Spleen (tissue), 7 donors: ENCODE results near the gene AQP2.
A peak's percentile ranks its signal among the peaks of the same experiment; 100 is the strongest.

Source experiments
- CTCF ChIP-seq, 11 experiments: fragments of 200-600 bp in 7 of 11; fragments of 450-650 bp in 4 of 11; sonication (generic) in 4 of 11; IDR thresholded peaks in 8 of 11; conservative IDR thresholded peaks in 3 of 11; 1 replicate in 7 of 11; 2 replicates in 4 of 11; pipeline versions ENCODE4 v1.4.0 to v1.8.0; 2016 to 2021; ENCODE audit warnings: antibody characterized with exemption in 11 of 11, inconsistent platforms in 4 of 11, mild to moderate bottlenecking in 1 of 11
- POLR2A ChIP-seq, 3 donors: fragments of 450-650 bp; IDR thresholded peaks; one replicate each; pipeline ENCODE4 v1.5.1; 2017; ENCODE audit warnings: antibody characterized with exemption in 3 of 3, mild to moderate bottlenecking in 1 of 3
- POLR2AphosphoS5 ChIP-seq, 3 donors: sonication (generic); formaldehyde crosslinking; IDR thresholded peaks; one replicate each; pipeline ENCODE4 v1.5.1; 2017; ENCODE audit warnings: antibody characterized with exemption in 3 of 3
- donor health status: DM: no; HTN: no; CAD: no; lungs with moderate emphysema.
- donor health status: DM: no; HTN: no; CAD: no.
- donor health status: DM: no; HTN: no; CAD: no.

GRCh38 chr12:49967042-49967776 is 16.7 kb downstream of the AQP2 start:
- TF ChIP-seq CTCF (IDR thresholded peaks at IDR 0.05 in 8 of 11, conservative IDR thresholded peaks at IDR 0.05 in 3 of 11) (peak; percentile 87 to 97 (median 93)), POLR2A (IDR thresholded peaks at IDR 0.05) (no peak), POLR2AphosphoS5 (IDR thresholded peaks at IDR 0.05) (peak; percentile 1 to 69 (median 35))
